ENCODE measurements around the gene ZNF423.

Gene ZNF423

DNA sequence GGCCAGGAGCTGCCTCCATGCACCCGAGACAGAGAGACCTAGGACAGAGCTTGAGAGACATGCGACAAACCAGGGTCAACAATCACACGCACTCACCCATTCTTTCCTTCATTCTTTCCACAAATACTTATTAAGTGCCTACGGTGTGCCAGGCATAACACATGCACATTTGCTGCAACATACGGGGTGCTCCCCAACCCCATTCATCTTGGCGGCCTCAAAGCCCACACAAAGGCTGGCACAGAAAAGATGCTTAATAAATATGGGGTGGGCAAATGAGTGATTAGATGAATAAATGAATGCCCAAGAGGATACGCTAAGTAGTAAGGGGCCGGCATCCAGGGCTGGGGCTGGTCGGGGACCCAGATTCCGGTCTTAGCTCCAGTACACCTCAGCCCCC is 117.9 kb downstream of the ZNF423 start:
- Histone ChIP-seq H3K9ac (ENCODE audit: low read depth in 1 of 2, low read length in 2 of 2) (no peak overlapping the region), H3K4me3 (ENCODE audit: low read depth in 1 of 2, low read length in 2 of 2) (no peak overlapping the region), H3K27ac (ENCODE audit: low read depth, low read length) (no peak overlapping the region), H3K4me1 (ENCODE audit: control insufficient read depth in 1 of 2, insufficient read depth in 2 of 2, low read length in 2 of 2) (no peaks in the 10 kb centered on the region), H3K27me3 (ENCODE audit: control insufficient read depth in 1 of 2, insufficient read depth in 2 of 2, low read length in 2 of 2) (no peaks in the 10 kb centered on the region), H3K9me3 (ENCODE audit: control insufficient read depth in 1 of 2, low read length in 2 of 2) (no peaks in the 10 kb centered on the region), H3K36me3 (ENCODE audit: control insufficient read depth in 1 of 2, insufficient read depth in 2 of 2, low read length in 2 of 2) (no peaks in the 10 kb centered on the region)

DNA sequence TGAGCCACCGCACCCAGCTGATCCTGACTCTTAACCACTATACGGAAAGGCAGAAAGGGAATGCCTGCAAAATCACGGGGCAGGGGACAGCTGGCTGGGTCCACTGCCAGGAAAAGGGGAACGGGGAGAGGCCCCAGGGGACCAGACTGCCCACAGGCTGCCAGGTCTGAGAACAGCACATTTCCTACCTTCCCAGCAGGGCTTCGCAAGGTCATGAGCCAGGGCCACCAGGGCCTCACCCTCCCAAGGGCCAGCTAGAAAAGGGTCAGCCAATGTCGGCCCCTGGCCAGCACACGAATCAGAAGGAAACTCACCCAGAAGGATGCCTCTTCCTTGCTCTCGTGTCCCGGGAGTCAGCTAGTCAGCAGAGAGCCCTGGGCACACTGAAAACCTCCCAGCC is 118.4 kb downstream of the ZNF423 start:
- Histone ChIP-seq H3K27ac (ENCODE audit: low read depth, low read length) (no peak overlapping the region), H3K9me3 (ENCODE audit: control insufficient read depth in 1 of 2, low read length in 2 of 2) (no peaks in the 10 kb centered on the region), H3K4me3 (ENCODE audit: low read depth in 1 of 2, low read length in 2 of 2) (no peak overlapping the region), H3K27me3 (ENCODE audit: control insufficient read depth in 1 of 2, insufficient read depth in 2 of 2, low read length in 2 of 2) (no peaks in the 10 kb centered on the region), H3K4me1 (ENCODE audit: control insufficient read depth in 1 of 2, insufficient read depth in 2 of 2, low read length in 2 of 2) (no peaks in the 10 kb centered on the region), H3K9ac (ENCODE audit: low read depth in 1 of 2, low read length in 2 of 2) (no peak overlapping the region), H3K36me3 (ENCODE audit: control insufficient read depth in 1 of 2, insufficient read depth in 2 of 2, low read length in 2 of 2) (no peaks in the 10 kb centered on the region)

- no peak overlapping the region for H3K27ac ChIP-seq (ENCODE audit: low read depth, low read length)
- no peaks in the 10 kb centered on the region for H3K36me3 ChIP-seq (ENCODE audit: control insufficient read depth in 1 of 2, insufficient read depth in 2 of 2, low read length in 2 of 2)
- H3K9ac ChIP-seq (ENCODE audit: low read depth in 1 of 2, low read length in 2 of 2): no peak overlapping the region
- no peaks in the 10 kb centered on the region for H3K9me3 ChIP-seq (ENCODE audit: control insufficient read depth in 1 of 2, low read length in 2 of 2)
- no peak overlapping the region for H3K4me3 ChIP-seq (ENCODE audit: low read depth in 1 of 2, low read length in 2 of 2)
- no peaks in the 10 kb centered on the region for H3K4me1 ChIP-seq (ENCODE audit: control insufficient read depth in 1 of 2, insufficient read depth in 2 of 2, low read length in 2 of 2)
- no peaks in the 10 kb centered on the region for H3K27me3 ChIP-seq (ENCODE audit: control insufficient read depth in 1 of 2, insufficient read depth in 2 of 2, low read length in 2 of 2)
Observed at GRCh38 chr16:49734331-49734730, 121.6 kb downstream of the ZNF423 start.

DNA sequence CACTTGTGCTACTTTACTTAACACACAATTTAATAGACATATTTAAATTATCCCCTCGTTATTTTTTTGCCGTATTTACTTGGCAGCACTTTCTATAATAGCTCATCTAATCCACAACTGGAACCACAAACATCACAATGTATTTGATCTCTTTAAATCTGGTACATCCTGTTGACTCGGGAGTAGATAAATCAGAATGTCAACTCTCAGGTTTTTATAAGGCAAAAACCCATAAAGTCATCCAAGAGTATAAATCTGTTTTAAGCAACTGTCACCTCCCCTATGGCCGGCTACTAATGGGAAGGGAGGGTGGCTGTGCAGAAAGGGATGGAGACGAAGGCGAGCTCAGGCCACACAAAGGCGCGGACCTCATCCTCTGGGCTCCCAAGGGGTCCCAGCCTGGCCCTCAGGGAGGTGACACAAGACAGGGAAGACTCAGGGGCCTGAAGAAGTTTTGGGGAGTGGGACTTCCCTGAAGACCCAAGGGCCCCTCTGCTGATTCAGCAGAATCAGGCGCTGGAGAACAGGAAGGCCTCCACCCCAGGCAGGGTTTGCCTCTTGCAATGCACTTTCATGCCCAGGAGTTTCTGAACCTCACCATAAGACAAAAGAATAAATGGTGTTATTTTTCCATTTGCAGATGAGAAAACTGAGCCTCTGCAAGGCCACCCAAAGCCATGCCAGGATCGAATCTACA is 122.5 kb downstream of the ZNF423 start:
- no peak overlapping the region for H3K9ac ChIP-seq (ENCODE audit: low read depth in 1 of 2, low read length in 2 of 2)
- no peaks in the 10 kb centered on the region for H3K27me3 ChIP-seq (ENCODE audit: control insufficient read depth in 1 of 2, insufficient read depth in 2 of 2, low read length in 2 of 2)
- no peak overlapping the region for H3K27ac ChIP-seq (ENCODE audit: low read depth, low read length)
- no peaks in the 10 kb centered on the region for H3K36me3 ChIP-seq (ENCODE audit: control insufficient read depth in 1 of 2, insufficient read depth in 2 of 2, low read length in 2 of 2)
- H3K9me3 ChIP-seq (ENCODE audit: control insufficient read depth in 1 of 2, low read length in 2 of 2): no peaks in the 10 kb centered on the region
- no peak overlapping the region for H3K4me3 ChIP-seq (ENCODE audit: low read depth in 1 of 2, low read length in 2 of 2)
- no peaks in the 10 kb centered on the region for H3K4me1 ChIP-seq (ENCODE audit: control insufficient read depth in 1 of 2, insufficient read depth in 2 of 2, low read length in 2 of 2)

GRCh38 chr16:49731911-49732310 is 124.0 kb downstream of the ZNF423 start:
- Histone ChIP-seq H3K4me3 (ENCODE audit: low read depth in 1 of 2, low read length in 2 of 2) (no peak overlapping the region), H3K27ac (ENCODE audit: low read depth, low read length) (no peak overlapping the region), H3K27me3 (ENCODE audit: control insufficient read depth in 1 of 2, insufficient read depth in 2 of 2, low read length in 2 of 2) (no peaks in the 10 kb centered on the region), H3K36me3 (ENCODE audit: control insufficient read depth in 1 of 2, insufficient read depth in 2 of 2, low read length in 2 of 2) (no peaks in the 10 kb centered on the region), H3K9me3 (ENCODE audit: control insufficient read depth in 1 of 2, low read length in 2 of 2) (no peaks in the 10 kb centered on the region), H3K4me1 (ENCODE audit: control insufficient read depth in 1 of 2, insufficient read depth in 2 of 2, low read length in 2 of 2) (no peaks in the 10 kb centered on the region), H3K9ac (ENCODE audit: low read depth in 1 of 2, low read length in 2 of 2) (no peak overlapping the region)

DNA sequence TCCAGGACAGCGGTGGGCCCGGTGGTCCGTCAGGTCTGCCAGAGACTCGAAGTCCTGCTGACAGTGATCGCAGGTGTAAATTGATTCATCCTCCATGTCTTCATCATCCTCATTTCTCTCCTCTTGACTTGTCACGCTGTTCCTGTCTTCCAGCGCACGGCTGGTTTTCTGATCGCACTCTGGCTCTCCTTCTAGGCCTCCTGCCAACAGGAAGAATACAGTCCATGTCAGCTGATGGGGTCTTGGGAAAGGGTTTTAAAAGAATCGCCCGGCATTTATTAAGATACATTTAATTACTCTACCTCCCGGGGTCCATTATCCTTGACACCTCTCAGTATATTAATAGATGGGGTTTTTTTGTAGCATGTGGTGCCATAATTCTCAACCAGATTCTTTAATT is 125.1 kb downstream of the ZNF423 start:
- Histone ChIP-seq H3K9ac (ENCODE audit: low read depth in 1 of 2, low read length in 2 of 2) (no peak overlapping the region), H3K9me3 (ENCODE audit: control insufficient read depth in 1 of 2, low read length in 2 of 2) (no peaks in the 10 kb centered on the region), H3K27me3 (ENCODE audit: control insufficient read depth in 1 of 2, insufficient read depth in 2 of 2, low read length in 2 of 2) (no peaks in the 10 kb centered on the region), H3K27ac (ENCODE audit: low read depth, low read length) (no peak overlapping the region), H3K4me1 (ENCODE audit: control insufficient read depth in 1 of 2, insufficient read depth in 2 of 2, low read length in 2 of 2) (no peaks in the 10 kb centered on the region), H3K36me3 (ENCODE audit: control insufficient read depth in 1 of 2, insufficient read depth in 2 of 2, low read length in 2 of 2) (no peaks in the 10 kb centered on the region), H3K4me3 (ENCODE audit: low read depth in 1 of 2, low read length in 2 of 2) (no peak overlapping the region)

DNA sequence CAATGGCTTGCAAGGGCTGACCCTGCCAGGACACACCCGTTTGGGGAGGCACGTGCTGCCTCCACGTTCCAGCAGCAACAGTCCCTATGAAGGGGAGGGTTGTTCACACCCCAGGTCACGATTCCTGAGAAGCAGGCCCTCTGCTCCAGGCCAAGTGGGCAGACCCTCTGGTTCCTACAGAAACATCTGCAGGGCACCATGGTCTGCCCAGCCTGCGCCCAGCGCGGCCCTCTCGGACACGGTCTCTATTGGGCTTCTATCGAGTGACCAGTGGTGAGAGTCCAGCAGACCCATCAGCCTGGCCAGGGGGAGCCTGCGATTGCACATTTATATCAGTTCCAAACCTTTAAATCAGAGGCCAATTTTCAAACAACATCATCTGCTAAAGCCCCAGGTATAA is 128.3 kb downstream of the ZNF423 start:
- Histone ChIP-seq H3K4me1 (ENCODE audit: control insufficient read depth in 1 of 2, insufficient read depth in 2 of 2, low read length in 2 of 2) (no peaks in the 10 kb centered on the region), H3K36me3 (ENCODE audit: control insufficient read depth in 1 of 2, insufficient read depth in 2 of 2, low read length in 2 of 2) (no peaks in the 10 kb centered on the region), H3K9me3 (ENCODE audit: control insufficient read depth in 1 of 2, low read length in 2 of 2) (no peaks in the 10 kb centered on the region), H3K9ac (ENCODE audit: low read depth in 1 of 2, low read length in 2 of 2) (no peak overlapping the region), H3K27ac (ENCODE audit: low read depth, low read length) (no peak overlapping the region), H3K27me3 (ENCODE audit: control insufficient read depth in 1 of 2, insufficient read depth in 2 of 2, low read length in 2 of 2) (no peaks in the 10 kb centered on the region), H3K4me3 (ENCODE audit: low read depth in 1 of 2, low read length in 2 of 2) (no peak overlapping the region)

DNA sequence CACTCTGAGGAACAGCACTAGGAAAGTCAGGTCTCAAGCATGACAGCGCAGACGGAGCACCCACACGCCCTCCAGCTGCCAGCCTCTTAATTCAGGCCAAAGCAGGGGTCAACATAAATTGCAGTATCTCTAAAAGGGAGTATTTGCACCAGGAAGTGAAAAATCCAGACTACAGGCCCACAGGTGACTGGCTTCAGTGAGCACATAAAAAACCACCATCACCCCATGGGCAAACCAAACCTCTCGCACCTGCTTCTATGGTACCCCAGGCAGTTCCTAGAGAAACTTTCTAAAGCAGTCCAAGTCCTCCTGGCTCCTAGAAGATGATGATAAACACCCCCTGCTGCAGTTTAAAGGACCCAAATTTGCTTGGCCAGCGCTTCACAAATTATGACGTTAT is 129.8 kb downstream of the ZNF423 start:
- H3K9me3 ChIP-seq (ENCODE audit: control insufficient read depth in 1 of 2, low read length in 2 of 2): no peaks in the 10 kb centered on the region
- H3K4me1 ChIP-seq (ENCODE audit: control insufficient read depth in 1 of 2, insufficient read depth in 2 of 2, low read length in 2 of 2): no peaks in the 10 kb centered on the region
- H3K27ac ChIP-seq (ENCODE audit: low read depth, low read length): no peak overlapping the region
- no peak overlapping the region for H3K4me3 ChIP-seq (ENCODE audit: low read depth in 1 of 2, low read length in 2 of 2)
- H3K9ac ChIP-seq (ENCODE audit: low read depth in 1 of 2, low read length in 2 of 2): no peak overlapping the region
- H3K27me3 ChIP-seq (ENCODE audit: control insufficient read depth in 1 of 2, insufficient read depth in 2 of 2, low read length in 2 of 2): no peaks in the 10 kb centered on the region
- H3K36me3 ChIP-seq (ENCODE audit: control insufficient read depth in 1 of 2, insufficient read depth in 2 of 2, low read length in 2 of 2): no peaks in the 10 kb centered on the region

DNA sequence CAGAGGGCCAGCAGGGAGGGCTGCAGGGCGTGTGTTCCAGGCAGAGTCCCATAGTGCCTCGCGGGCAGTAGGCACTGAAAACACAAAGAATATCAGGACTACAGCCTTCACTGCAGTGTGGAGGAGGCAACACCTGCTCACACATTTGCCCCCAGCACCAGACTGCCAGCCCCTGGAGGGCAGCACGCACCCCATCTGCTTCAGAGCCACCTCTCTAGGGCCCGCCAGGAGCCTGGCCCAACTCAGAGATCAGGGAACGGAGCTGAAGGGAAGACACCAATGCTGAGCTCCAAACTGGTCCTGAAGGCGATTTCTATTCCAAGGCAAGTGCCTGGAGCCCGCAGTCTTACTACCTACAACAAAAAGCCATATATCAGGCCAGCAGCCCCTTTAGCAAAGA is 130.3 kb downstream of the ZNF423 start:
- no peaks in the 10 kb centered on the region for H3K36me3 ChIP-seq (ENCODE audit: control insufficient read depth in 1 of 2, insufficient read depth in 2 of 2, low read length in 2 of 2)
- no peak overlapping the region for H3K4me3 ChIP-seq (ENCODE audit: low read depth in 1 of 2, low read length in 2 of 2)
- no peaks in the 10 kb centered on the region for H3K4me1 ChIP-seq (ENCODE audit: control insufficient read depth in 1 of 2, insufficient read depth in 2 of 2, low read length in 2 of 2)
- H3K9me3 ChIP-seq (ENCODE audit: control insufficient read depth in 1 of 2, low read length in 2 of 2): no peaks in the 10 kb centered on the region
- H3K9ac ChIP-seq (ENCODE audit: low read depth in 1 of 2, low read length in 2 of 2): no peak overlapping the region
- no peaks in the 10 kb centered on the region for H3K27me3 ChIP-seq (ENCODE audit: control insufficient read depth in 1 of 2, insufficient read depth in 2 of 2, low read length in 2 of 2)
- H3K27ac ChIP-seq (ENCODE audit: low read depth, low read length): no peak overlapping the region

DNA sequence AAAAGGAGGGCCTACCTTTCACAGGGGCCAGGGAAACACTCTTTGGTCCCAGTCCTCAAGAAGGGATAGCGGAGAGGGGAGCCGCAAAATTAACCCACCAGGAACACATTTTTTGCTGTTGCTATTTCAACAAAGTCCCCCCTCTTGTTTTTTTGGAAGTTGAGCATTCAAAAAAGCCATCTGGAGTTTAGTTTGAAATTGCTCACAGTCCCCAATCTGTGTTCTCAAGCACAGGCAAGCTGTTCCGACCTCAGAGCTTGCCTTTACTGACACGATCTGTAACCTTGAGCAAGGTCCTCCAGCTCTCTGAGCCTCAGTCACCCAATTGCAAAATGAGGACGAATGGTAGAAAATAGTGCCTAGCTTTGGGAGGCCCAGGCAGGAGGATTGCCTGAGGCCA is 131.1 kb downstream of the ZNF423 start:
- Histone ChIP-seq H3K9me3 (ENCODE audit: control insufficient read depth in 1 of 2, low read length in 2 of 2) (no peaks in the 10 kb centered on the region), H3K9ac (ENCODE audit: low read depth in 1 of 2, low read length in 2 of 2) (no peak overlapping the region), H3K4me3 (ENCODE audit: low read depth in 1 of 2, low read length in 2 of 2) (no peak overlapping the region), H3K36me3 (ENCODE audit: control insufficient read depth in 1 of 2, insufficient read depth in 2 of 2, low read length in 2 of 2) (no peaks in the 10 kb centered on the region), H3K27ac (ENCODE audit: low read depth, low read length) (no peak overlapping the region), H3K4me1 (ENCODE audit: control insufficient read depth in 1 of 2, insufficient read depth in 2 of 2, low read length in 2 of 2) (no peaks in the 10 kb centered on the region), H3K27me3 (ENCODE audit: control insufficient read depth in 1 of 2, insufficient read depth in 2 of 2, low read length in 2 of 2) (no peaks in the 10 kb centered on the region)

- no peak overlapping the region for H3K27ac ChIP-seq (ENCODE audit: low read depth, low read length)
- no peaks in the 10 kb centered on the region for H3K36me3 ChIP-seq (ENCODE audit: control insufficient read depth in 1 of 2, insufficient read depth in 2 of 2, low read length in 2 of 2)
- no peaks in the 10 kb centered on the region for H3K27me3 ChIP-seq (ENCODE audit: control insufficient read depth in 1 of 2, insufficient read depth in 2 of 2, low read length in 2 of 2)
- H3K9me3 ChIP-seq (ENCODE audit: control insufficient read depth in 1 of 2, low read length in 2 of 2): no peaks in the 10 kb centered on the region
- no peaks in the 10 kb centered on the region for H3K4me1 ChIP-seq (ENCODE audit: control insufficient read depth in 1 of 2, insufficient read depth in 2 of 2, low read length in 2 of 2)
- H3K4me3 ChIP-seq (ENCODE audit: low read depth in 1 of 2, low read length in 2 of 2): no peak overlapping the region
- no peak overlapping the region for H3K9ac ChIP-seq (ENCODE audit: low read depth in 1 of 2, low read length in 2 of 2)
Observed at GRCh38 chr16:49723310-49723709, 132.6 kb downstream of the ZNF423 start.
